HG03060 (cell line): ENCODE measurements around the gene ADGRA1.

Experiments used
- ATAC-seq: cut with Tn5 transposase; IDR thresholded peaks from one replicate; pipeline ENCODE4 v1.9.1; 2021; ENCODE audit warnings: low read depth, moderate number of reproducible peaks; ENCODE audit not compliant: unreplicated experiment

ADGRA1 gene

GRCh38 chr10:133056001-133056400, 31.7 kb upstream of the ADGRA1 start:
- ATAC-seq = no peak

GRCh38 chr10:133056651-133057178, 31.0 kb upstream of the ADGRA1 start:
- ATAC-seq = no peak

DNA sequence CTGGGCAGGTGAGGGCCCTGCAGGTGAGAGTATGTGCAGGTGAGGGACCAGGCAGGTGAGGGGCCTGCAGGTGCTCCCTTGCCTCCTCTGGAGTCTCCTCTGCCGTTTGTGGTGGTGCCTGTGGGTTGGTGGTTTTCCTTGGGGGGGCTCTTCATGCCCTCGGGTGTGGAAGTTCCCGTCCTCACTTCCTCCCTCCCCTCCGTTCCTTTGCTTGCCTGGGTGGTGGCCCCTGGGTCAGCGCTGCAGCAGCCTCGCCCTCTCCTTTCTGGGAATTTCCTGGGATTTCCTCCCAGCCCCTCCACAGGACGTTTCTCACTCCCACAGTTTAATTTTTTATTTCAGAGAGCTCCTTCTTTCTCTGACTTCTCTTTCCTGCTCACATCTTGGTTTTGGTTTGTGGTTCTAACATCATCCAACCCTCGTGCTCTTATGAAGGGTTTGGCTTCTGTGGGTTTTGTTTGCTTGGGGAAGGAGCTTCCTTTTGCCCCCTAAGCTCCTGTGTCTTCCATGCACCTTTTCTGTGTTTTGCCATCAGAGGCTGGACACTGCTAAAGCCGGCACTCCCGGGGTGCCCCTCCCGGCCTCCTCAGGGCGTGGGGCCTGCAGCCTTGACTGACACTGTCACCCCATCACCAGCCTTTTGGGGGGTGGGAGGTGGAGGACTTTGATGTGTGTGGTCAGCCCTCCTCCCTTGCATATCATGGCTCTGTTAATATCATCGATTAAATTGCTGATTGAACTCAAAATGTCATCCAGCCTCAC, 29.2 kb upstream of the ADGRA1 start:
- no peak for ATAC-seq

DNA sequence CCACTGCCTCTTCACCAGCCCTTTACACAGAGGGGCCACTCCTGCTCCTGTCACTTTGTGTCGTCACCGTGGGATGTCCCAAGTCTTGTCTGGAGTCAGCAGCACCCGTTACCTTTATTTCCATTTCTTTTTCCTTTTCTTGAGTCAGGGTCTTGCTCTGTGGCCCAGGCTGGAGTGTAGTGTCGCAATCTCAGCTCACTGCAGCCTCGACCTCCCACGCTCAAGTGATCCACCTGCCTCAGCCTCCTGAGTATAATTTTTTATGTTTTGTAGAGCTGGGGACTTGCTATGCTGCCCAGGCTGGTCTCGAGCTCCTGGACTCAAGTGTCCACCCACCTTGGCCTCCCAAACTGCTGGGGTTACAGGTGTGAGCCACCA, 28.6 kb upstream of the ADGRA1 start:
- ATAC-seq = no peak

GRCh38 chr10:133059571-133059970, 28.2 kb upstream of the ADGRA1 start:
- ATAC-seq = no peak

GRCh38 chr10:133060022-133060421, 27.7 kb upstream of the ADGRA1 start:
- ATAC-seq = no peak

DNA sequence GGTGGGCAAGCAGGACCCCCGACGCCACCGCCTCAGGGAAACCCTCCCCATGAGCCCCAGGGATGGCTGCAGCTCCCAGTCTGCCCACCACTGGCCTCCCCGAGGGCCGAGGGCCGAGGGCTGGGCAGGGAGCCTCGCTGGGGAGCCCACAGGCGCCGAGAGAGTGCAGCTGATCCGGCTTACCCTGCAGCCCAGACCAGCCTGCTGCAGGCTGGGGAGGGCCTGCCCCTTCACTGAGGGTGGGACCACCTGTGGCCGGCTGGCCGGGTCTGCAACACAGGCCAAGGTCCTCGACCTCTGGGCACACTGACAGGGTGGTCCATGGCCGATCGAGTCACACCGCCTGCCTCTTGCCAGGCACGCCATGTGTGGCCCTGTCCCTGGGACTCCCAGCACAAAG, 27.3 kb upstream of the ADGRA1 start:
- ATAC-seq = no peak

DNA sequence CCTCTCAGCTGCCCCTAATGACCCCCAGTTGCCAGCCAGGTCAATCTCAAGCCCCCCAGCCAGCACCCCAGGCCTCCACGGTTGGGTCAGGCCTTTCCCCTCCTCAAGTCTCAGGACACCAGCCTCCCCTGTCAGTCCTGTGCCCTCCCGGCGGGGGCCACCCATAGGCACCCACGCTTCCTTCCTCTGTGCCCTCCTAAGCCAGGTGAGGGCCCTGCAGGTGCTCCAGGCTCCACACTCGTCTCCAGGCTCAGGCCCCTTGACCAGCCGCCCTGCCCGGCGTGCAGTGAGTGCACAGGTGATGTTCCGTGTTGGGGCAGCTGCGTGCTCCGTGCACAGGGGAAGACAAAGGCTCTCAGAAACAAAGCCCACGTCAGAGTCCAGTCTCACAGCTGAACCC, 26.8 kb upstream of the ADGRA1 start:
- ATAC-seq = no peak

DNA sequence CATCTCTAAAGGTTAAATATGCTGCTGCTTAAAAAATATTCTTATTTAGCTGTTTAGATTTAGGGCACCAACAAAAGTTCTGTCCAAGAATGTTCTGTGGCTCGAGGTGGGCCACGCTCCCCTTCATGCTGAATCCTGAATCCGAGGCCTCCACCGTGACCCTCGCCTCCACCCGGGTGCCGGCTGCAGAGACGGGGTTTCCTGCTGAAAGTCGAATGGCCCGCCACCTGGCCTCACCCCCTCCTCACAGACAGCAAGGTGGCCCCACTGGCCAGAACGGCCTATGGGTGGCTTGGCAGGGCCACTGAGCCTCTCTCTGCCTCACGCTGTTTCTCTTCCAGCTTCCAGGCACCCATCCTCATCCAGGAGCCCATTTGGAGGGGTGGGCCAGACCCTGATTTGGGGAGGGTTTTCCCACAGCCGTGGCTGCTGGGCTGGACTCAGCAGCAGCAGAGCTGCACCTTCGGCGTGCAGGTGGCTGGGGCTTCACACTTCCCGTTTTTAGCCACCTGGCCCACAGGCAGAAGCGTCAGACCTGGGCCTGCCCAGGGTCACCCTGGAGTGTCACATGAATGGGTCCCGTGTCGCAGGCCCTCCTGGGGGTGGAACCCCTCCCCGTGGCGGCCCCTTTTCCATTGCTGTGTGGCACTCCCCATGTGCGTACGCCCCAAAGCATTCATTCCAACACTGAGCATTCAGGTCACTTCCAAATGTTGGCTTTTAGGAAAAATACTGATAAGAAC, 26.3 kb upstream of the ADGRA1 start:
- ATAC-seq = no peak

GRCh38 chr10:133062085-133062484, 25.6 kb upstream of the ADGRA1 start:
- ATAC-seq = no peak

- no peak for ATAC-seq
Measured at GRCh38 chr10:133062635-133063034, 25.1 kb upstream of the ADGRA1 start.

DNA sequence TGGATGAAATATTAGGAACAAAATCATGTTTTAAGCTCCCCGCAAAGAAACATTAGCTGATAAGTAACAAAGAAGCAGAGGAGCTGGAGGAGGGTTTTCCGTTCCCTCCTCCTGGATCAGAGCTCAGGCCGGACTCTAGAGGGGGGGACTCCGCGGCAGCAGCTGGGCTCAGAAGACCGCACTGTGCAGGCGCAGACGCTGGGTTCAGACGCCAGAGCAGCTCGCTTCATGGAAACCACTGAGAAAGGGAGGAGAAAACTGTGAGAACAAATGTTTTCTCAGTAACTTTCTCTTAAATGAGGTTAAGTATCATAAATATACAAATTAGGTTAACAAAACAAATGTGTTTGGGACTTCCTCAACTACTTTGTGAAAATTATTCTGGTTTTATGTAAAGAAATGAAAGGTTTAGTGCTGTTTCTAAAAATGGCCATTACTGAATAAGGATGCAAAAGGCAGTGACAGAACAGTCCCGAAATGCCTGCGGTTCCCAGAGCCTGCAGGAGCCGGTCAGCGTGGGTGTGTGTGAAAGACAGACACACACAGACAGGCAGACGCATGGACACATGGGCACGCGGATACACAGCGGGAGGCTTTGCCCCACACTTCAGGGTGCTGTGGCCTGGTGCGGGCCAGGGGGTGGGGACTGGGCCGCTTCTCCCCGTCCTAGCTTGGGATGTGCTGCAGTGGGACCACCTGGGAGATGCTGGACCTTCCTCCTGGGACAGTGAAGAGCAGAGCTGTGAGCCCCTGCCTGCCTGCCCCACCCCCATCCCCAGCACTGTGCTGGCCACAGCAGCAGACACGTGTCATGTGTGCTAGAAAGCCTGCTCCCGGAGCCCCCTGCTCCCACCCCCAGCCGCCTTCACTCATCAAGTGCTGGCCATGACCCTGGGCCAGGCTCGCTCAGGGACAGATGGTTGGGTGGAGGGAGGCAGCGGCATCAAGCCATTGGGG, 20.3 kb upstream of the ADGRA1 start:
- no peak for ATAC-seq

- ATAC-seq = no peak
Measured at GRCh38 chr10:133068111-133069032, 19.4 kb upstream of the ADGRA1 start.

GRCh38 chr10:133069033-133069525, 18.6 kb upstream of the ADGRA1 start:
- ATAC-seq = no peak

GRCh38 chr10:133070405-133070804, 17.3 kb upstream of the ADGRA1 start:
- ATAC-seq = no peak

GRCh38 chr10:133070810-133071209, 16.9 kb upstream of the ADGRA1 start:
- no peak for ATAC-seq

- no peak for ATAC-seq
Measured at GRCh38 chr10:133071733-133072132, 16.0 kb upstream of the ADGRA1 start.

- ATAC-seq = no peak
Measured at GRCh38 chr10:133072196-133072595, 15.5 kb upstream of the ADGRA1 start.

DNA sequence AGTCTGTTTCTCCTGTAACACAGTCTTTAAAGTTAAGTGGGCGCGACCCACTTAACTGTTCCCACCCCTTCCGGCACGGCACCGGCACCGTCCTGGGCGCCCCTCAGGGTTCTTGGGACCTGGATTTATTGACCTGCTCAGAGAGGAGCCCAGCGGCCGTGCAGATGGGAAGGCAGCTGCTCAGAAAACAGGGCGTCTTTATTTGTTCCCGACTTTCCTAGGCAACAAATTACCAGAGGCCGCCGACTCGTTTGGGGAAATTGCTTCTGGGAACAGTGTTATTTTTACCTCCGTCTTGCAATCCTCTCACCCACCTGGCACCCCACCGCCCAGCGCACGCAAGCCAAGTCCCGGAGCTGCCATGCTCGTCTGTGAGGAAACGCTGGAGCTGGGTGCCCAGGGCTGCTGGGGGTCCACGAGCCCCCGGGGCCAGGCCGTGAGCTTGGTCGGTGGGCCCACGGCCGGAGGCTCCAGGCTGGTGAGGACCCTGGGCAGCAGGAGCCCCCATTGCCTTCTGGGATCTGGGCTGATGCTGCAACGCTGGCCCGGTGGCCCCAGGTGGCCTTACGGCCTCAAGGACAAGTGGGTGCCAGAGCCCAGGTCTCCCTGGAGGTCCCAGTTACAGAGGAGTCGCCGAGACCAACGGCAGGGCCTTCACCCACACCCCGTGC, 14.9 kb upstream of the ADGRA1 start:
- ATAC-seq = no peak
